MM.1S (cell line): ENCODE data around the gene ZDHHC7.

ENCODE experiments used
- DNase-seq: peaks from one replicate; pipeline ENCODE4 v3.0.0-alpha.2; 2015
- H2AFZ ChIP-seq: fragments of 300-600 bp; sonication (generic); 2 replicates; pipeline ENCODE4 v1.6.0; 2016; ENCODE audit warnings: antibody characterized with exemption, low read length
- H3F3A ChIP-seq: fragments of 300-600 bp; sonication (generic); 2 replicates; pipeline ENCODE4 v1.6.1; 2016; ENCODE audit warnings: mild to moderate bottlenecking, antibody characterized with exemption, low read length, moderate library complexity, mixed read lengths; ENCODE audit not compliant: insufficient read depth
- H3K27ac ChIP-seq: fragments of 300-600 bp; sonication (generic); 2 replicates; pipeline ENCODE4 v1.5.1; 2016; ENCODE audit warnings: mild to moderate bottlenecking, low read length
- H3K27me3 ChIP-seq: fragments of 300-600 bp; sonication (generic); replicated peaks from 2 replicates; pipeline ENCODE4 v1.6.0; 2016; ENCODE audit warnings: low read length; ENCODE audit not compliant: insufficient read depth
- H3K36me3 ChIP-seq: fragments of 300-600 bp; sonication (generic); replicated peaks from 2 replicates; pipeline ENCODE4 v1.6.1; 2016; ENCODE audit warnings: mild to moderate bottlenecking, low read length, mixed read lengths; ENCODE audit not compliant: insufficient read depth
- H3K4me1 ChIP-seq: fragments of 300-600 bp; sonication (generic); 2 replicates; pipeline ENCODE4 v1.6.1; 2016; ENCODE audit warnings: low read length, mixed read lengths
- H3K4me2 ChIP-seq: fragments of 300-600 bp; sonication (generic); 2 replicates; pipeline ENCODE4 v1.6.0; 2016; ENCODE audit warnings: low read depth, low read length
- H3K4me3 ChIP-seq: fragments of 300-600 bp; sonication (generic); 2 replicates; pipeline ENCODE4 v1.5.1; 2016; ENCODE audit warnings: low read length, mixed read lengths
- H3K79me2 ChIP-seq: fragments of 300-600 bp; sonication (generic); 2 replicates; pipeline ENCODE4 v1.6.1; 2016; ENCODE audit warnings: mixed run types, low read length, mixed read lengths
- H3K9ac ChIP-seq: fragments of 300-600 bp; sonication (generic); 2 replicates; pipeline ENCODE4 v1.6.1; 2016; ENCODE audit warnings: low read length, mixed read lengths
- H3K9me2 ChIP-seq: fragments of 300-600 bp; sonication (generic); replicated peaks from 2 replicates; pipeline ENCODE4 v1.6.1; 2016; ENCODE audit warnings: mild to moderate bottlenecking, low read length, mixed read lengths; ENCODE audit not compliant: insufficient read depth
- H3K9me3 ChIP-seq: fragments of 300-600 bp; sonication (generic); replicated peaks from 2 replicates; pipeline ENCODE4 v1.6.1; 2016; ENCODE audit warnings: mild to moderate bottlenecking, low read length, mixed read lengths; ENCODE audit not compliant: insufficient read depth
- H4K20me1 ChIP-seq: fragments of 300-600 bp; sonication (generic); 2 replicates; pipeline ENCODE4 v1.6.1; 2016; ENCODE audit warnings: mild to moderate bottlenecking, low read length, moderate library complexity, mixed read lengths; ENCODE audit not compliant: insufficient read depth
- CTCF ChIP-seq: fragments of 300-600 bp; sonication (generic); IDR thresholded peaks from 2 replicates; pipeline ENCODE4 v1.5.1; 2016; ENCODE audit warnings: antibody characterized with exemption, low read length, mixed read lengths
- EZH2 ChIP-seq: fragments of 300-600 bp; sonication (generic); optimal IDR thresholded peaks from 2 replicates; pipeline ENCODE3; 2017; ENCODE audit warnings: low read depth, mild to moderate bottlenecking, antibody characterized with exemption, low read length, mixed read lengths
- EZH2phosphoT487 ChIP-seq: fragments of 300-600 bp; sonication (generic); IDR thresholded peaks from 2 replicates; pipeline ENCODE4 v1.6.1; 2018; ENCODE audit warnings: antibody characterized with exemption, low read length

Gene ZDHHC7

GRCh38 chr16:84924331-84925091 is 86.8 kb downstream of the ZDHHC7 start:
- Histone ChIP-seq H3K36me3 (no peaks in the 10 kb centered on the region), H3K27ac (no peak overlapping the region), H3F3A (no peaks in the 10 kb centered on the region), H3K79me2 (no peaks in the 10 kb centered on the region), H3K4me1 (no peaks in the 10 kb centered on the region), H3K9me3 (no peaks in the 10 kb centered on the region), H3K9me2 (no peaks in the 10 kb centered on the region), H3K9ac (no peak overlapping the region), H3K4me3 (no peak overlapping the region), H2AFZ (no peak overlapping the region), H4K20me1 (no peaks in the 10 kb centered on the region), H3K4me2 (no peak overlapping the region), H3K27me3 (peaks cover 47% of the 10 kb centered on the region)
- no peak for TF ChIP-seq EZH2
- no peak for TF ChIP-seq EZH2phosphoT487
- no peak for TF ChIP-seq CTCF
- no peak for DNase-seq
